Memory B cell (primary cell): ENCODE measurements around the gene NFIX.

Source experiments
- ATAC-seq: fragments of 150-1000 bp; cut with Tn5 transposase; 2 replicates; pipeline ENCODE4 v1.10.0; 2021; ENCODE audit warnings: low read depth, mild to moderate bottlenecking, moderate library complexity
- DNase-seq, 2 donors: peaks; one replicate each; pipeline ENCODE4 v3.0.0; 2022; ENCODE audit warnings: low spot score in 2 of 2
- H3K27ac Mint-ChIP-seq: one replicate; pipeline ENCODE4 v1.8.0; 2022; ENCODE audit warnings: mild to moderate bottlenecking, moderate library complexity, mixed read lengths
- H3K27me3 Mint-ChIP-seq: one replicate; pipeline ENCODE4 v1.8.0; 2022; ENCODE audit warnings: mixed read lengths
- H3K36me3 Mint-ChIP-seq: one replicate; pipeline ENCODE4 v1.8.0; 2022; ENCODE audit warnings: mild to moderate bottlenecking, mixed read lengths
- H3K4me1 Mint-ChIP-seq: one replicate; pipeline ENCODE4 v1.8.0; 2022; ENCODE audit warnings: mixed read lengths
- H3K4me3 Mint-ChIP-seq: one replicate; pipeline ENCODE4 v1.8.0; 2022; ENCODE audit warnings: mild to moderate bottlenecking, moderate library complexity, mixed read lengths
- H3K9me3 Mint-ChIP-seq: one replicate; pipeline ENCODE4 v1.8.0; 2022; ENCODE audit warnings: mixed read lengths

The NFIX gene

DNA sequence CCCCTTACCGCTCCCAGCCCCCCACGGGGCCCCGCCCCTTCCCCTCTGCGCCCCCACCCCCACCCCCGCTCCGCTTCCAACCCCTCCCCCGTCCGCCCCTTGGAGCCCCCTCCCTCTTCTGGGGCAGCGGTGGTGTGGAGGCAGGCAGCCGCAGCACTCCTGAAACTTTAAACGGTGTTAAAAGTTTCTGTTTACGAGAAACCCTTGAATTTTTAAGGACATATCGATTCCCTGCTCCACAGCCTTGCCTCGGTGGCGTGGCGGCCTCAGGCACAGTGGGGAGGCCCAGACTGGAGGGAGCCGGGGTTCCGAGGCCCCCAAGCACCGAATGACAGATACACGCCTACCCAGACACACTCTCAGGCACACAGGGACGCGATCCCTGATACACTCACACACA lies 4.8 kb upstream of the NFIX start:
- DNase-seq (no peak), ATAC-seq (no peak)
- Mint-ChIP-seq H3K27me3 (peaks cover 14% of the 10 kb centered on the region), H3K4me1 (peaks cover 14% of the 10 kb centered on the region), H3K4me3 (no peak overlapping the region), H3K9me3 (no peaks in the 10 kb centered on the region), H3K27ac (no peak overlapping the region), H3K36me3 (no peaks in the 10 kb centered on the region)

DNA sequence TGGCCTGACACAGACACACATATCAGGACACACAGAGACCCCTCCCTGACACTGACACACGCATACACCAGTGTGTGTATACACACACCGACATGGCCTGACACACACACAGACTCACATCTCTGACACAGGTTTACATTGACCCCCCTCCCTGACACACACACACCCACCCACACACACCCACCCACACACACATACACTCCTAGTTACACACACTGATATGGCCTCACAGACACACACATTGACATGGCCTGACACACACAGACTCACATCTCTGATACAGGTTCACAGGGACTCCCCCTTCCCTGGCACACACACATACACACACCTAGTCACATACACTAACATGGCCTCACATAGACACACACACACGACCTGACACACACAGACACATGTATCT lies 4.4 kb upstream of the NFIX start:
- H3K4me1 Mint-ChIP-seq, result peaks cover 12% of the 10 kb centered on the region
- peaks cover 14% of the 10 kb centered on the region for H3K27me3 Mint-ChIP-seq
- H3K36me3 Mint-ChIP-seq, result no peaks in the 10 kb centered on the region
- no peak overlapping the region for H3K4me3 Mint-ChIP-seq
- H3K27ac Mint-ChIP-seq, result no peak overlapping the region
- ATAC-seq (no peak), DNase-seq (no peak)
- no peaks in the 10 kb centered on the region for H3K9me3 Mint-ChIP-seq

GRCh38 chr19:12991296-12991695 lies 4.0 kb upstream of the NFIX start:
- H3K27ac Mint-ChIP-seq, result no peak overlapping the region
- H3K36me3 Mint-ChIP-seq, result no peaks in the 10 kb centered on the region
- no peak overlapping the region for H3K4me3 Mint-ChIP-seq
- DNase-seq (no peak), ATAC-seq (no peak)
- peaks cover 15% of the 10 kb centered on the region for H3K4me1 Mint-ChIP-seq
- H3K9me3 Mint-ChIP-seq, result no peaks in the 10 kb centered on the region
- peaks cover 16% of the 10 kb centered on the region for H3K27me3 Mint-ChIP-seq

GRCh38 chr19:12992729-12993128 lies 2.5 kb upstream of the NFIX start:
- DNase-seq, result no peak
- no peak overlapping the region for H3K27ac Mint-ChIP-seq
- peaks cover 14% of the 10 kb centered on the region for H3K27me3 Mint-ChIP-seq
- peaks cover 11% of the 10 kb centered on the region for H3K4me1 Mint-ChIP-seq
- no peaks in the 10 kb centered on the region for H3K9me3 Mint-ChIP-seq
- no peak for ATAC-seq
- H3K4me3 Mint-ChIP-seq, result no peak overlapping the region
- no peaks in the 10 kb centered on the region for H3K36me3 Mint-ChIP-seq

DNA sequence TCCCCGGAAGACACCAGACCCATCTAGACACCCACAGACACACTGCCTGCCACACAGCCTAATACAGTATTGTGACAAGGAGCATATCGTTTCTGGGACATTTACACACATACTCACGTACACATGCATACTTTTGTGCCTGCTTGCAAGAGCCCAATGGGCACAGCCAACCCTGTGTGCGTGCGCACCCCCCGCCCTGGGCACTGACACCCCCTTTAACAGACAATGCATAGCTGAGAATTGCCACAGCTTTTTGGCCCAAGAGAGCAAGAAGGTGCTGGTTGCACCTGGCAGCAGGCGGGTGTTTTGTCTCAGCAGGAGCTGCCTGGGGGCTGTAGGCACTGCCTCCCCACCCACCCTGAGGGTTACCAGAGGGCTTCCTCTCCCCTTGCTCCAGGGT lies 1.7 kb upstream of the NFIX start:
- no peak overlapping the region for H3K4me3 Mint-ChIP-seq
- no peaks in the 10 kb centered on the region for H3K9me3 Mint-ChIP-seq
- H3K36me3 Mint-ChIP-seq, result no peaks in the 10 kb centered on the region
- DNase-seq, result no peak
- peaks cover 17% of the 10 kb centered on the region for H3K27me3 Mint-ChIP-seq
- H3K4me1 Mint-ChIP-seq, result peaks cover 11% of the 10 kb centered on the region
- no peak overlapping the region for H3K27ac Mint-ChIP-seq
- ATAC-seq, result no peak

DNA sequence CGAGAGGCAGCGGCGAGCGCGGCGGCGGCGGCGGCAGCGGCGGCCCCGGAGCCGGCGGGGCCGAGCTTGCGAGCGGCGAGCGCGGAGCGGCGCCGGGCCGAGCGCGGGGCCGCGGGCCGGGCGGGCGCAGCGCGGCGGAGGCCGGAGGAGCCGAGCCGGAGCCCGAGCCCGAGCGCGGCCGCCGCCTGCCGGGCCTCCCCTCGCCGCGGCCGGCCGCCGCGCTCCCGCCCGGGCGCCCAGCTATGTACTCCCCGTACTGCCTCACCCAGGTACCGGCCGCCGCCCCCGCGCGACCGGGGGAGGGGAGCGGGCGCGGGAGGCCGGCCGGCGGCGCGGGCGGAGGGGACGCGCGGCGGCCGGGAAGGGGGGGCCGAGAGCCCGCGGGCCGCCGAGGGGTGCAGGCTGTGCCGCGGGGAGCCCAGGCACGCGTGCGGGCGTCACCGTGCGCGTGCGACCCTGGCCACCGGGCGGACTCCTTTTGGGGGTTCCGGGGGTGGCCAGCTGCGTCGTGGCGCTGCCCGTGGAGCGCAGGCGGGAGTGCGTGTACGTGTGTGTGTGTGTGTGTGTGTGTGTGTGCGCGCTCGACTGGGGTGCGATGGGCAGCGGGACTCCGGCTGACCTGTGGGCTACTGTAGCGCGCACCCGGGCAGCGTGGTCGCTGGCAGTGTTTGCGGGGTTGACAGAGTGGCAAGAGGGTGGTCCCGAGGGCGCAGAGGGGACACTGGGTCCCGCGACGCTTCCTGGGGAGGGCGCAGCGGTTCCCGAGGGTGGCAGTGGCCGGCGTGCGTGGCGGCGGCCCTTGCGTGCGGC lies 526 bp downstream of the NFIX start:
- no peaks in the 10 kb centered on the region for H3K36me3 Mint-ChIP-seq
- DNase-seq, result no peak
- H3K9me3 Mint-ChIP-seq, result no peaks in the 10 kb centered on the region
- H3K4me1 Mint-ChIP-seq, result peaks cover 14% of the 10 kb centered on the region
- no peak overlapping the region for H3K27ac Mint-ChIP-seq
- peak overlapping the region; percentile 71 for H3K4me3 Mint-ChIP-seq
- ATAC-seq, result peak; percentile 8
- H3K27me3 Mint-ChIP-seq, result peaks cover 23% of the 10 kb centered on the region

- Mint-ChIP-seq H3K9me3 (no peaks in the 10 kb centered on the region), H3K27me3 (peaks cover 18% of the 10 kb centered on the region), H3K4me3 (peak overlapping the region; percentile 59), H3K36me3 (no peaks in the 10 kb centered on the region), H3K4me1 (peaks cover 14% of the 10 kb centered on the region), H3K27ac (no peak overlapping the region)
- DNase-seq (no peak), ATAC-seq (no peak)
Observed at GRCh38 chr19:12996406-12997094, 1.3 kb downstream of the NFIX start.

- Mint-ChIP-seq H3K27me3 (peaks cover 20% of the 10 kb centered on the region), H3K36me3 (no peaks in the 10 kb centered on the region), H3K4me1 (peaks cover 14% of the 10 kb centered on the region), H3K9me3 (no peaks in the 10 kb centered on the region), H3K27ac (no peak overlapping the region), H3K4me3 (peak overlapping the region; percentile 59)
- ATAC-seq (no peak), DNase-seq (no peak)
Observed at GRCh38 chr19:12997179-12997966, 2.1 kb downstream of the NFIX start.

DNA sequence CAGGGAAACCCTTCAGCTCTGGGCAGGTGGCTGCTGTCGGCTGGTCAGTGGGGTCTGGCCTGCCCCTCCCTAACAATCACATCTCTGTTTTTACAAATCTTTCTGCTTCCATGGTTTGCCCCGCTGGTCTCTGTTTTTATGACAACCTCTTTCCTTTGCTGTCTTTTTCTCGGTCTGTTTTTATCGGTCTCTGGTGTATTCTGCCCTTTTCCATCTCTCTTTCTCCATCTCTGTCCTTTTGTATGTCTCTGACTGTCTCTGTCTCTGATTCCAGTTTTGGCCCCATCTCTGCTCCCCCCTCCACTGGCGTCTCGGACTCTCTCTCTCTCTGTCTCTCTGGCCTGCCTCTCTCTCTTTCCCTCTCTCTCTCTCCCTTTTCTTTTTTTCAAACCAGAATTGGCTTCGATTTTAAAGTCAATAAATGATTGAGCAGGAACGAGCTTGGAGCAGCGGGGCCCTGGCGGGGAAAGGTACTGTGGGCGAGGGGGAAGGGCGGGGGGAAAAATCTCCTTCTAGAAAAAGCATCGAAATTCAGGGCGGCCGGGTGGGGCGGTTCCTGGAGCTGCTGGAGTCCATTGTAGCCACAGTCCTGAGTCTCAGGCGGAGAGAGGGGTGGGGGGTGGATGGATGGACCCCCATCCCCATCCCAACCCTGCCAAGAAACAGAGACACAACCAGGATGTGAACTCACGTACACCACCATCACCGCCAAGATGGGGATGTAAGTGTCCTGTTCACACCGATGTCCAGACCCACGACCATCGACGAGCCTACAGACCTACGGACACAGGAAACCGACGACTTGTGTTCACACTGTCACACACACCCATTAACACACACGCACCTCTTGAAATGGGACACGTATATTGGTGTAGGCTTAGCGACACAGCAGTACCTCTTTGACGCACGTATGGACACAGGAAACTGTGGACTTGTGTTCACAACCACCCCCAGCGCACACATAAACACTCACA lies 3.0 kb downstream of the NFIX start:
- no peak for DNase-seq
- Mint-ChIP-seq H3K9me3 (no peaks in the 10 kb centered on the region), H3K4me3 (peak overlapping the region; percentile 55), H3K36me3 (no peaks in the 10 kb centered on the region), H3K27me3 (peaks cover 22% of the 10 kb centered on the region), H3K4me1 (peaks cover 14% of the 10 kb centered on the region), H3K27ac (no peak overlapping the region)
- no peak for ATAC-seq

DNA sequence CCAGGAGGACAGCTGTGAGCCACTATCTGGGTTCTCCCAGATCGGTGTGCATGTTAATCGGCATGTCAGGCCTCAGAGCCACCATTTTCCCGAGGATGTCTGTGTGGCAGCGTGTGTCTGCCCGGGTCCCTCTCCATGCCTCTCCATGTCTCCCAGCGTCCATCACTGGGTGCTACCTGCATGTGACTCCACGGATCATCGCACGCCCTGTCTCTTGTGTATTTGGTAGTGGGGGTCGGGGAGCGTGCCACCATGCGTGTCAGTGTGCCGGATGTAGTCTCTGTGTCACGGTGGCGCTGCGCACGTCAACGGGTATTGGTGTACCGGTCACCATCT lies 5.9 kb downstream of the NFIX start:
- Mint-ChIP-seq H3K36me3 (no peaks in the 10 kb centered on the region), H3K27me3 (peaks cover 20% of the 10 kb centered on the region), H3K4me3 (no peak overlapping the region), H3K27ac (no peak overlapping the region), H3K4me1 (peaks cover 2% of the 10 kb centered on the region), H3K9me3 (no peaks in the 10 kb centered on the region)
- ATAC-seq, result no peak
- DNase-seq, result no peak

DNA sequence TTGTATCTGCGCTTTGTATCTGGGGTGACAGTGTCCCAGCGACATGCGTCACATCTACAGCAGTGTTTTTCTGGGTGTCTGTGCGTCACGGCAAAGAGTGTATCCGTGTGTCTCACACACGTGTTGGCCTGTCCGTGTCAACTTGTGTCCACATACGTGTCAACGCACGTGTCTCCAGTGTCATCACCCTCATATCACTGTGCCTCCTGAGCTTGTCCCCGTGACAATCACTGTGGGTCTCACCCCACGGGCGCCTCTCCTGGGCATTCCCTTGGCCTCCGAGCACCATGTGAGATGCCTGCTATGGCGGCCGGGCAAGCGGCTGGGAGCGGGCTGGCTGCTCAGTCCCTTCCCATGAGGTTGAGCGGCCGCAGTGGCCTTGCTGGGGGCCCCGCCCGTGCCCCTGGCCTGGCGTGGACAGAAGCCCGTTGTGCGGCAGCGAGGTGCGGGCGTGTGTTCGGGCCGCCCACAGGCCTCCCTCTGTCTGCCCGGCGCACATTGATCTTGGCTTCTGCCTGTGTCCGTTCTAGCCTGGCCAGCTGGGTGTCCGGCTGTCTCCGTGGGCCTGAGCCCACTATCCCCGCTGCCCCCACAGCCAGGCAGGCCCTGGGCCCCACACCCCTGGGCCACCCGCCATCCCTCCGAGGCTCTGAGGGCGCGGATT lies 6.4 kb downstream of the NFIX start:
- Mint-ChIP-seq H3K4me3 (no peak overlapping the region), H3K4me1 (peaks cover 2% of the 10 kb centered on the region), H3K36me3 (no peaks in the 10 kb centered on the region), H3K27ac (no peak overlapping the region), H3K9me3 (no peaks in the 10 kb centered on the region), H3K27me3 (peaks cover 20% of the 10 kb centered on the region)
- ATAC-seq, result no peak
- DNase-seq, result no peak

- no peak for DNase-seq
- H3K36me3 Mint-ChIP-seq, result no peaks in the 10 kb centered on the region
Observed at GRCh38 chr19:13002166-13002898, 7.1 kb downstream of the NFIX start.

More at GRCh38 chr19:13002166-13002898, 7.1 kb downstream of the NFIX start:
- Mint-ChIP-seq H3K9me3 (no peaks in the 10 kb centered on the region), H3K27me3 (peaks cover 20% of the 10 kb centered on the region), H3K27ac (no peak overlapping the region), H3K4me1 (peaks cover 2% of the 10 kb centered on the region), H3K4me3 (no peak overlapping the region)
- ATAC-seq, result no peak
